Measurements from ENCODE around the gene DHX35.
"Not testable (repeated sequence)": the region's sequence is repeated elsewhere in the genome, so short reads cannot be mapped to it uniquely, and the experiment has no call there.

The DHX35 gene

GRCh38 chr20:38941726-38942389 lies 20.3 kb upstream of the DHX35 start:
- no peak for DNase-seq

- DNase-seq, result no peak
These were observed 17.1 kb upstream of the DHX35 start for GRCh38 chr20:38945012-38945411.

GRCh38 chr20:38946836-38947235 lies 15.3 kb upstream of the DHX35 start:
- DNase-seq, result no peak

GRCh38 chr20:38947931-38948362 lies 14.2 kb upstream of the DHX35 start:
- DNase-seq, result no peak

GRCh38 chr20:38950254-38950653 lies 11.9 kb upstream of the DHX35 start:
- no peak for DNase-seq

GRCh38 chr20:38951611-38952010 lies 10.5 kb upstream of the DHX35 start:
- no peak for DNase-seq

GRCh38 chr20:38952153-38952552 lies 10.0 kb upstream of the DHX35 start:
- no peak for DNase-seq

GRCh38 chr20:38953630-38954340 lies 8.4 kb upstream of the DHX35 start:
- no peak for DNase-seq

- DNase-seq, result no peak
These were observed 4.8 kb upstream of the DHX35 start for GRCh38 chr20:38957235-38957876.

GRCh38 chr20:38957915-38958485 lies 4.1 kb upstream of the DHX35 start:
- DNase-seq, result no peak

- DNase-seq, result not testable (repeated sequence)
These were observed 1.9 kb upstream of the DHX35 start for GRCh38 chr20:38960187-38960687.

- peak; percentile 30 for DNase-seq
These were observed 557 bp upstream of the DHX35 start for GRCh38 chr20:38961530-38962043.

GRCh38 chr20:38962928-38963401 lies 821 bp downstream of the DHX35 start:
- DNase-seq, result no peak

GRCh38 chr20:38963745-38964144 lies 1.6 kb downstream of the DHX35 start:
- no peak for DNase-seq

GRCh38 chr20:38965264-38965663 lies 3.1 kb downstream of the DHX35 start:
- no peak for DNase-seq

- DNase-seq, result no peak
These were observed 5.9 kb downstream of the DHX35 start for GRCh38 chr20:38968090-38968489.

- no peak for DNase-seq
These were observed 7.6 kb downstream of the DHX35 start for GRCh38 chr20:38969708-38970107.

- no peak for DNase-seq
These were observed 8.2 kb downstream of the DHX35 start for GRCh38 chr20:38970302-38970701.

- no peak for DNase-seq
These were observed 11.0 kb downstream of the DHX35 start for GRCh38 chr20:38973107-38973506.

GRCh38 chr20:38973645-38974044 lies 11.5 kb downstream of the DHX35 start:
- no peak for DNase-seq

GRCh38 chr20:38975539-38976120 lies 13.5 kb downstream of the DHX35 start:
- no peak for DNase-seq

- no peak for DNase-seq
These were observed 17.3 kb downstream of the DHX35 start for GRCh38 chr20:38979434-38979833.

GRCh38 chr20:38979842-38980241 lies 17.7 kb downstream of the DHX35 start:
- DNase-seq, result no peak
